Keratinocyte (primary cell): ENCODE measurements around the gene PRAMEF4.
"Not testable (repeated sequence)": the region's sequence is repeated elsewhere in the genome, so short reads cannot be mapped to it uniquely, and the experiment has no call there.

Experiments used
- EZH2 ChIP-seq: IDR thresholded peaks from one replicate; pipeline ENCODE4 v1.6.1; 2012; ENCODE audit warnings: inconsistent platforms, mild to moderate bottlenecking, low read length, moderate library complexity
- TF ChIP-seq, protein P1 (sequence below), 3 experiments: IDR thresholded peaks in 1 of 3; conservative IDR thresholded peaks in 1 of 3; optimal IDR thresholded peaks in 1 of 3; 2 replicates in 2 of 3; 3 replicates in 1 of 3; pipeline versions ENCODE3 to v1.5.1; 2011; ENCODE audit warnings: low read length in 3 of 3, mild to moderate bottlenecking in 3 of 3, moderate library complexity in 2 of 3, control low read depth in 1 of 3, inconsistent platforms in 1 of 3; ENCODE audit not compliant: insufficient read depth in 2 of 3; ENCODE audit errors: extremely low read depth in 1 of 3

GRCh38 chr1:12863131-12863880, 22.7 kb downstream of the PRAMEF4 start:
- not testable (repeated sequence) for TF ChIP-seq EZH2
- TF ChIP-seq, protein P1, sequence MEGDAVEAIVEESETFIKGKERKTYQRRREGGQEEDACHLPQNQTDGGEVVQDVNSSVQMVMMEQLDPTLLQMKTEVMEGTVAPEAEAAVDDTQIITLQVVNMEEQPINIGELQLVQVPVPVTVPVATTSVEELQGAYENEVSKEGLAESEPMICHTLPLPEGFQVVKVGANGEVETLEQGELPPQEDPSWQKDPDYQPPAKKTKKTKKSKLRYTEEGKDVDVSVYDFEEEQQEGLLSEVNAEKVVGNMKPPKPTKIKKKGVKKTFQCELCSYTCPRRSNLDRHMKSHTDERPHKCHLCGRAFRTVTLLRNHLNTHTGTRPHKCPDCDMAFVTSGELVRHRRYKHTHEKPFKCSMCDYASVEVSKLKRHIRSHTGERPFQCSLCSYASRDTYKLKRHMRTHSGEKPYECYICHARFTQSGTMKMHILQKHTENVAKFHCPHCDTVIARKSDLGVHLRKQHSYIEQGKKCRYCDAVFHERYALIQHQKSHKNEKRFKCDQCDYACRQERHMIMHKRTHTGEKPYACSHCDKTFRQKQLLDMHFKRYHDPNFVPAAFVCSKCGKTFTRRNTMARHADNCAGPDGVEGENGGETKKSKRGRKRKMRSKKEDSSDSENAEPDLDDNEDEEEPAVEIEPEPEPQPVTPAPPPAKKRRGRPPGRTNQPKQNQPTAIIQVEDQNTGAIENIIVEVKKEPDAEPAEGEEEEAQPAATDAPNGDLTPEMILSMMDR (optimal IDR thresholded peaks at IDR 0.05 in 1 of 3, IDR thresholded peaks at IDR 0.05 in 1 of 3, conservative IDR thresholded peaks at IDR 0.05 in 1 of 3; ENCODE audit: extremely low read depth in 1 of 3, insufficient read depth in 2 of 3, low read length in 3 of 3), result not testable (repeated sequence)
